Mucosa of rectum (tissue), 2 donors: ENCODE data around the gene COL9A3.
A peak's percentile ranks its signal among the peaks of the same experiment; 100 is the strongest.

Experiments used
- H3K27ac ChIP-seq, 2 donors: one replicate each; pipeline ENCODE4 v1.7.0; 2013; ENCODE audit warnings: inconsistent platforms in 2 of 2, low read depth in 2 of 2, low read length in 2 of 2
- H3K27me3 ChIP-seq, 2 donors: one replicate each; pipeline ENCODE4 v1.7.0; 2013; ENCODE audit warnings: low read length in 2 of 2; ENCODE audit not compliant: control insufficient read depth in 2 of 2, insufficient read depth in 2 of 2
- H3K36me3 ChIP-seq, 2 donors: one replicate each; pipeline ENCODE4 v1.7.0; 2013; ENCODE audit warnings: low read length in 2 of 2; ENCODE audit not compliant: control insufficient read depth in 2 of 2, insufficient read depth in 2 of 2
- H3K4me1 ChIP-seq, 2 donors: one replicate each; pipeline ENCODE4 v1.7.0; 2013; ENCODE audit warnings: low read length in 2 of 2, mild to moderate bottlenecking in 1 of 2; ENCODE audit not compliant: control insufficient read depth in 2 of 2, insufficient read depth in 2 of 2
- H3K4me3 ChIP-seq, 2 donors: one replicate each; pipeline ENCODE4 v1.7.0; 2013; ENCODE audit warnings: low read length in 2 of 2
- H3K9ac ChIP-seq, 2 donors: one replicate each; pipeline ENCODE4 v1.7.0; 2013; ENCODE audit warnings: low read length in 2 of 2, low read depth in 1 of 2, mild to moderate bottlenecking in 1 of 2
- H3K9me3 ChIP-seq, 2 donors: one replicate each; pipeline ENCODE4 v1.7.0; 2013; ENCODE audit warnings: low read length in 2 of 2; ENCODE audit not compliant: control insufficient read depth in 2 of 2
- donor health status: healthy.
- donor health status: Normal muscosa, but diverticular disease.

Gene COL9A3

DNA sequence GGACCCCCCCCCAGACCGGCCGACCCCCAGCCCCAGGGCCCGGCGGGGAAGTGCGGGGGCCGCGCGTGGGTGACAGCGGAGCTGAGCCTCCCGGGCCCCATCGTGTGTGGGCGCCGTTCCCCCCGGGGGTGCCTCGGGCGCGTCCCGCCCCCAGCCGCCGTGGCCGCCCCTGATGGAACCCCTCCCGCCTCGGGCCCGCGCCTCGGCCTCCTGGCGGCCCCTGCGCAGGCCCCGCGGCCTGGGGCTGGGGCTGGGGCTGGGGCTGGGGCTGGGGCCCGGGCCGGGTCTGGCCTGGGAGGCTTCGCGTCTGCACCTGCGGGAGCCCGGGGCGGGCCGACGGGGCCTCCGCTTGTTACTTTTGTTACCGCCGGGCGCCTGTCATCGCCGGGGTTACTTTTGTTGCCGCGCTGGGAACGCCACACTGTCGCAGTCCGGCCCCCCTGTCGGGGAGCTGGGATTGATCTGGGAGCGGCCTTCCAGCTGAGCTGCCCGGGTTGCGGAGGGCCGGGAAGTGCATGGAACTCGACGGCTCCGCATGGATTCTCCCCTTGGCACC lies 11.6 kb upstream of the COL9A3 start:
- H3K36me3 ChIP-seq: peaks cover 25 to 29% of the 10 kb centered on the region in 2 donors
- H3K27ac ChIP-seq: peak overlapping the region; percentile 55 to 80
- no peaks in the 10 kb centered on the region for H3K9me3 ChIP-seq
- peak overlapping the region; percentile 56 to 95 for H3K9ac ChIP-seq
- peaks cover 16 to 17% of the 10 kb centered on the region in 2 donors for H3K4me1 ChIP-seq
- H3K4me3 ChIP-seq: peak overlapping the region; percentile 82 to 88
- no peaks in the 10 kb centered on the region for H3K27me3 ChIP-seq

DNA sequence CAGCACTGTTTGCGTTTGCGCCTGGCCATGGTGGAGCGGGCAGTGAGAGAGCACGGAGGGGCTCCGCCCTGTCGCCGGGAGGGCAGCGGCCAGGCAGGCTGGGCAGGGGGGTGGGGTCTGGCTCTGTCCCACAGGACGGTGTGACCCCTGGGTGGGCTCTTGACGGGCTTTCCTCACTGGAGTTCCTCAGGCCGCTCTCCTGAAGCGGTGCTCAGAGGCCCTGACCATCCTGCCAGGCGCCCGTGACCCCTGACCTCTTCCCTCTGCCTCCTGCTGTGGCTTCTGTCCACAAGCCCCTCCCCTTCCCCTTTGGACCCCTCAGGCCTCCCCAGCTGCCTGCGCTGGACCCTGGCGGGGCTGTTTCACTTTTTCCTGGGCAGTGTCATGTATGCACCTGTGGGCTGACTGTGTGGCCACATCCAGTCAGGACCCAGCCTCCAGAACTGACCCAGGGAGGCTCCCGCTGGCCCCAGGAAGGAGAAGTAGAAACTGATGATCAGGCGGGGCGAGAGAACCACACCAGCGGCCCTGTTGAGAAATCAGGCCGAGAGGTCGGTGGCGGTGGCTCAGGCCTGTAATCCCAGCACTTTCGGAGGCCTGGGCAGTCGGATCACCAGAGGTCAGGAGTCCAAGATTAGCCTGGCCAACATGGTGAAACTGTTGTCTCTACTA lies 11.0 kb upstream of the COL9A3 start:
- Histone ChIP-seq H3K9me3 (no peaks in the 10 kb centered on the region), H3K4me1 (peaks cover 16 to 17% of the 10 kb centered on the region in 2 donors), H3K27ac (peak overlapping the region; percentile 38 to 43), H3K36me3 (peaks cover 29 to 31% of the 10 kb centered on the region in 2 donors), H3K27me3 (no peaks in the 10 kb centered on the region), H3K4me3 (peak overlapping the region; percentile 77 to 88), H3K9ac (peak overlapping the region; percentile 56 to 95)

DNA sequence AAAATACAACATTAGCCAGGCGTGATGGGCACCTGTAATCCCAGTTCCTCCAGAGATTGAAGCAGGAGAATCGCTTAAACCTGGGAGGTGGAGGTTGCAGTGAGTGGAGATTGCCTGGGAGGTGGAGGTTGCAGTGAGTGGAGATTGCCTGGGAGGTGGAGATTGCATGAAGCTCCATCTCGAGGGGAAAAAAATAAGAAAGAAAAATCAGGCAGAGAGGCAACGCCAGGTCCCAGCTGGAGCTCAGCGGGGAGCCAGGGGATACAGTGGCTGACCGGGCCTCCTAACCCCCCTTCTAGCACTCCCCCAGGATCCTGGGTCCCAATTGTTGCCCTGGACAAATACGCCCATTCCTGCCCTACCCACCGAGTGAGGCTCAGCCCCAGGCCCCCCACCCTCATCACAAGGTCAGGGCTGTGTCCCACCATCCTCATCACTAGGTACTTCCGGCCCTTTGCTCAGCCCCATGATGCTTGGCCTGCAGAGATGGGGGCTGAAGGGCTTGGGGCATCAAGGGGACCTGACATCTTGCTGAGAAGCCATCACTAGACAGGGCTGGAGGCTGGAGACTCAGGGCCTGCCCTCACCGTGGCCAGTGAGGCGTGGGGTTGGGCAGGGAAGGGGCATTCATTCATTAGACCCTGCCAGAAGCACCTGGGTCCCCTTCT lies 10.3 kb upstream of the COL9A3 start:
- Histone ChIP-seq H3K9ac (peak overlapping the region; percentile 56 to 95), H3K4me3 (peak overlapping the region; percentile 77 to 88), H3K9me3 (no peaks in the 10 kb centered on the region), H3K36me3 (peaks cover 29 to 30% of the 10 kb centered on the region in 2 donors), H3K27ac (peak overlapping the region in 1 of 2 donors; percentile 43), H3K27me3 (no peaks in the 10 kb centered on the region), H3K4me1 (peaks cover 16 to 17% of the 10 kb centered on the region in 2 donors)

DNA sequence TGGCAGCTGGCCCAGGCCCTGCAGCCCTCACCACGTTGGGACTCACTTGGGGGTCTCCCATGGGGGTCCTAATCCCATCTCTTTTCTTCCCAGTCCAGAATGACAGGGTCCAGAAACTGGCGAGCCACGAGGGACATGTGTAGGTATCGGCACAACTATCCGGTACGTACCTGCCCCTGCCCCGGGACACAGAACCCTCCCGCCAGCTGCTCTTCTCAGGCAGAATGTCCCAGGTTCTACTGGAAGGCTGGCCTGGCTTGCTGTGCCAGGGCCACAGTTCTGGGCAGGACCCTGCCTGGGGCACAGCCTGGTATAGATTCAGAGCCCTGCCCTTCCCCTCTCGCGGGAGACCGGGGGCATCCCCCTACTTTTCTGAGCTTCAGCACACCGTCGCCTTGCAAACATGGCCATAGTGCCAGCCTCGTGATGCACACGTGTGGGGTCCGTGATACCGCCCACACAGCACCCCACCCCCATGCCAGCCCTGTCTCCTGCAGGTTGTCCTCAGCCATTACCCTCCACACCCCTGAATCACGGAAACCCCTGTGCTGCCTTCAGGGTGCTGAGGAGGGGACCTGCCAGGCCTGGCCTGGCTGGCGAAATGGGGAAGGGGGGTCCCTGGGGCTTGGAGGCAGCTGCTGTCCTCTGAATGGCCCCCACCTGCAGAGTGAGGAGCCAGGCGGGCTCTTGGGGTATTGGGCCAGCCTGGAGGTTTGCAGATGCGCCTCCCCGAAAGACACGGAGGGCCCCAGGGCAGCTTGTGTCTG lies 9.2 kb upstream of the COL9A3 start:
- peaks cover 34 to 38% of the 10 kb centered on the region in 2 donors for H3K36me3 ChIP-seq
- H3K27ac ChIP-seq: no peak overlapping the region
- peaks cover 16 to 17% of the 10 kb centered on the region in 2 donors for H3K4me1 ChIP-seq
- no peak overlapping the region for H3K9ac ChIP-seq
- H3K4me3 ChIP-seq: no peak overlapping the region
- H3K27me3 ChIP-seq: no peaks in the 10 kb centered on the region
- no peaks in the 10 kb centered on the region for H3K9me3 ChIP-seq

DNA sequence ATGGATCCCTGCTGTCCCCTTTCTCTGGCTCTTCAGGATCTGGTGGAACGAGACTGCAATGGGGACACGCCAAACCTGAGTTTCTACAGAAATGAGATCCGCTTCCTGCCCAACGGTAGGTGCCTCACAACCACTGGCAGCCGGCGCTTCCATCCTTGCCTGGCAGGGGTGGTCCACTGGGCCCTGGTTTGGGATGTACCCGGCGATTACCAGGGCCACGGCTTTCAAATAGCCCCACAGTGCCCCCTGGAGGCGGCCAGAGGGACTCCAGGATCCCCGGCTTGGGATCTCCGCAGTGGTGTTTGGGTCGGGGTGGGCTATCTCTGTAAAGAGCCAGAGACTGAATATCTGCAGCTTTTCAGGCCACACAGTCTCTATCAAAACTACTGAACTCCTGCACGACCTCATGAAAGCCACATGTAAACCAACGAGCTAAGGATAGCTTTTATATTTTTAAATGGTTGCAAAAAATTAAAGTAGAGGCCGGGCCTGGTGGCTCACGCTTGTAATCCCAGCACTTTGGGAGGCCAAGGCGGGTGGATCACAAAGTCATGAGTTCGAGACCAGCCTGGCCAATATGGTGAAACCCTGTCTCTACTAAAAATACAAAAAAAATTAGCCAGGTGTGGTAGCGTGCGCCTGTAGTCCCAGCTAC lies 8.5 kb upstream of the COL9A3 start:
- Histone ChIP-seq H3K4me1 (peaks cover 16 to 17% of the 10 kb centered on the region in 2 donors), H3K9me3 (no peaks in the 10 kb centered on the region), H3K36me3 (peaks cover 34 to 38% of the 10 kb centered on the region in 2 donors), H3K4me3 (no peak overlapping the region), H3K27ac (no peak overlapping the region), H3K9ac (no peak overlapping the region), H3K27me3 (no peaks in the 10 kb centered on the region)

DNA sequence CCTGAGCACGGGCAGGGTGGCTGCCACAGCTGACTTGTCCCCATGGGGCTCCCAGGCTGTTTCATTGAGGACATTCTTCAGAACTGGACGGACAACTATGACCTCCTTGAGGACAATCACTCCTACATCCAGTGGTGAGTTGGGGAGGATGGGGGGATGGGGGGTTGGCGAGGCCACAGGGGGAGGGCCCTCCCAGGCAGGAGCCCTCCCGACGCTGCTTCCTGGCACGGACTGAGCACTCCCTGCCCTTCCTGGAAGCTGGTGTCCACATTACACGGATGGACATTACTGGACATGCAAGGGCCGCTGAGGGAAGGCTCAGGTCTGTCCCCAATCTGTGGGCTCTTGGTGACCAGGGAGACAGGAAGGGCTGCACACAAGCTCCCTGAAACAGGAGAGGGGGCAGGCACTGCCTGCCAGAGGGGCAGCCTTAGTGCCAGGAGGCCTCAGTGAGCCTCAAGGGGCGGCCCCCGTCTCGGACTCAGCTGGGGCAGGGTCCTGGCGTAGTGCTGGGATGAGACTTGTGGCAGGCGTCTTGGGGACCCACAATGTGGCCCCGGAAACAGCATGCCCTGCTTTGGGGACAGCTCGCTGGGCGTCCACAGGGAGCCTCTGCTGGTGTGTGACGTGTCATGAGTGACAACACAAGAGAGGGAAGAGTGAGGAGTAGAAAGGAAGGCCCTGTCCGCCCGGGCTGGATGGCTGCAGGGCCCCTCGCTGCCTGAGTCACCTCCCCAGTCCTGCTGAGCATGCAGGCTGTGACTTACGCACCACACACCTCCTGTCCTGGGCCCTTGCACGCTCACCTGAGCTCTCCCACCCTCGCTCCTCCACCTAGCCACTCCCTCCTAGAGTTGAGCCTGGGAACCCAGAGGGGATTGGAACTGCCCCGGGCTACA lies 7.1 kb upstream of the COL9A3 start:
- Histone ChIP-seq H3K36me3 (peaks cover 34 to 38% of the 10 kb centered on the region in 2 donors), H3K9ac (no peak overlapping the region), H3K9me3 (no peaks in the 10 kb centered on the region), H3K27ac (no peak overlapping the region), H3K27me3 (peaks cover under 1 to 3% of the 10 kb centered on the region in 2 donors), H3K4me3 (no peak overlapping the region), H3K4me1 (peaks cover 16 to 17% of the 10 kb centered on the region in 2 donors)

DNA sequence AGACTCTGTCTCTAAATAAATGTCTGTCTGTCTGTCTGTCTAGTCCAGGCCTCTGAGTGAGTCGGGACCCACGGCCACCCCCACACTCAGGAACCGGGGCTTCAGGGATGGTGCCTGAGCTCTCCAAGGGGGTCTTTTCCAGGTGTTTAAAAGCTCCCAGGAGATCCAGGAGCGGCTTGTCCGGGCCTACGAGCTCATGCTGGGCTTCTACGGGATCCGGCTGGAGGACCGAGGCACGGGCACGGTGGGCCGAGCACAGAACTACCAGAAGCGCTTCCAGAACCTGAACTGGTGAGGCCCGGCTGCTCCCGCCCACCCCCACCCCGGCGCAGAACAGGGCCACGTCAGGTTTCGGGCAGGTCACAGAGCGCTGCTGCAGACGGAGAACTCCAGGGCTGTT lies 5.5 kb upstream of the COL9A3 start:
- Histone ChIP-seq H3K4me3 (no peak overlapping the region), H3K9me3 (no peaks in the 10 kb centered on the region), H3K4me1 (peaks cover 7 to 8% of the 10 kb centered on the region in 2 donors), H3K9ac (no peak overlapping the region), H3K36me3 (peaks cover 34 to 38% of the 10 kb centered on the region in 2 donors), H3K27ac (no peak overlapping the region), H3K27me3 (peaks cover 10 to 19% of the 10 kb centered on the region in 2 donors)

DNA sequence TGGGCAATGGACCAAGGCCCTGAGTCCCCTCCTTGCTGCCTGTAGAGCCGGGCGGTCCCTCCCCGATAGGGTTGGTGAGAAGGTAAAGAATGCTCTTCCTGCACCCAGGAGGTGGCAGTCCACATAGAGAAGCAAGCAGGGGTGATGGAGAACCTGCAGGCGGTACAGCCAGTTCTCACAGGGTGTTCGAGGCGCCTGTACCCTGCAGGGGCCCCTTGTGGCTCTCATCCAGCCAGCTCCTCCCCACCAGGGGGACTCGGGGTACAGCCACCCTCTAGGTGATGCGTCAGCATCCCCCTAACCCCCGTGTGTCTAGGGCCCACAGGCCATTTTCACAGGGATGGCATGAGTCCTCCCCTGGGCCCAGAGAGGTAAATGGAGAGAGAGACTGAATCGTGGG lies 5.1 kb upstream of the COL9A3 start:
- Histone ChIP-seq H3K4me3 (no peak overlapping the region), H3K9ac (no peak overlapping the region), H3K27ac (no peak overlapping the region), H3K36me3 (peaks cover 34 to 38% of the 10 kb centered on the region in 2 donors), H3K9me3 (no peaks in the 10 kb centered on the region), H3K27me3 (peaks cover 10 to 21% of the 10 kb centered on the region in 2 donors), H3K4me1 (peaks cover 3 to 4% of the 10 kb centered on the region in 2 donors)
